Hepatocyte (in vitro differentiated cells): ENCODE measurements around the gene ZDHHC18. TPM values are rescaled to one million over a fixed set of nuclear protein-coding genes. Genes with fewer than 3 reads are reported as not detected.

ENCODE experiments used
- DNase-seq: peaks from one replicate; pipeline ENCODE4 v3.0.0-alpha.2; 2016; ENCODE audit warnings: low spot score
- H2AFZ ChIP-seq: fragments of 200-600 bp; sonication (generic); 2 replicates; pipeline ENCODE4 v1.6.0; 2016; ENCODE audit warnings: antibody characterized with exemption, mild to moderate bottlenecking
- H3K27ac ChIP-seq: fragments of 200-600 bp; sonication (generic); 2 replicates; pipeline ENCODE4 v1.5.1; 2016; ENCODE audit warnings: mild to moderate bottlenecking
- H3K27me3 ChIP-seq: fragments of 200-600 bp; sonication (generic); 2 replicates; pipeline ENCODE4 v1.6.1; 2016
- H3K36me3 ChIP-seq: fragments of 200-600 bp; sonication (generic); replicated peaks from 2 replicates; pipeline ENCODE4 v1.5.1; 2016; ENCODE audit warnings: low read depth; ENCODE audit not compliant: insufficient read depth
- H3K4me1 ChIP-seq: fragments of 200-600 bp; sonication (generic); 2 replicates; pipeline ENCODE4 v1.5.1; 2016; ENCODE audit warnings: mild to moderate bottlenecking, moderate library complexity; ENCODE audit not compliant: insufficient read depth
- H3K4me2 ChIP-seq: fragments of 200-600 bp; sonication (generic); 2 replicates; pipeline ENCODE4 v1.6.0; 2016
- H3K4me3 ChIP-seq: fragments of 200-600 bp; sonication (generic); 2 replicates; pipeline ENCODE4 v1.5.1; 2016; ENCODE audit warnings: mild to moderate bottlenecking
- H3K79me2 ChIP-seq: fragments of 200-600 bp; sonication (generic); 2 replicates; pipeline ENCODE4 v1.6.0; 2017; ENCODE audit warnings: mild to moderate bottlenecking
- H3K9me2 ChIP-seq: fragments of 200-600 bp; sonication (generic); replicated peaks from 2 replicates; pipeline ENCODE4 v1.6.0; 2017; ENCODE audit warnings: mild to moderate bottlenecking; ENCODE audit not compliant: insufficient read depth
- H3K9me3 ChIP-seq: fragments of 200-600 bp; sonication (generic); 2 replicates; pipeline ENCODE4 v1.5.1; 2016; ENCODE audit warnings: low read depth, mild to moderate bottlenecking
- H4K20me1 ChIP-seq: fragments of 200-600 bp; sonication (generic); 2 replicates; pipeline ENCODE4 v1.6.0; 2016; ENCODE audit warnings: mild to moderate bottlenecking; ENCODE audit not compliant: insufficient read depth, poor library complexity, severe bottlenecking
- CTCF ChIP-seq: fragments of 200-600 bp; sonication (generic); IDR thresholded peaks from 2 replicates; pipeline ENCODE4 v1.5.1; 2016; ENCODE audit warnings: antibody characterized with exemption, mild to moderate bottlenecking; ENCODE audit not compliant: poor library complexity
- EZH2 ChIP-seq: fragments of 200-600 bp; sonication (generic); IDR thresholded peaks from 2 replicates; pipeline ENCODE4 v1.6.1; 2016; ENCODE audit warnings: antibody characterized with exemption, mild to moderate bottlenecking, borderline replicate concordance
- EZH2phosphoT487 ChIP-seq: fragments of 200-600 bp; sonication (generic); IDR thresholded peaks from one replicate; pipeline ENCODE4 v1.6.1; 2018; ENCODE audit warnings: antibody characterized with exemption, mild to moderate bottlenecking, low read depth, moderate library complexity; ENCODE audit not compliant: unreplicated experiment, severe bottlenecking
- WGBS: methylation state at CpG from one replicate; pipeline ENCODE4 v1.1.6; 2016; ENCODE audit warnings: low lambda C conversion rate; ENCODE audit errors: missing lambda C conversion rate; 5-methylcytosine and 5-hydroxymethylcytosine counted together
- polyA plus RNA-seq: library from polyadenylated mRNA; unstranded; fragments of >200 nt; fragmentation: Nextera tagmentation; extraction: Ambion mirVana; gene quantifications from 2 replicates; pipeline ENCODE4 v1.2.1, GENCODE V29; 2016
- total RNA-seq: library from RNA; depleted of rRNA; stranded (reverse); fragments of >200 nt; gene quantifications from 2 replicates; pipeline ENCODE4 v1.2.3, GENCODE V29; 2014

Gene ZDHHC18
- total and polyA plus RNA-seq, 2 experiments from 2014 or later = 14.9 to 22.5 TPM

- Histone ChIP-seq H2AFZ (no peak overlapping the region), H3K27ac (no peak overlapping the region), H3K4me2 (no peak overlapping the region), H3K9me3 (no peaks in the 10 kb centered on the region), H3K27me3 (no peaks in the 10 kb centered on the region), H4K20me1 (no peaks in the 10 kb centered on the region), H3K4me3 (no peak overlapping the region), H3K4me1 (no peaks in the 10 kb centered on the region), H3K36me3 (peaks cover 3% of the 10 kb centered on the region), H3K9me2 (no peaks in the 10 kb centered on the region), H3K79me2 (peaks cover 6% of the 10 kb centered on the region)
- DNase-seq = no peak
- TF ChIP-seq EZH2 (no peak), CTCF (no peak), EZH2phosphoT487 (no peak)
- WGBS = 95% methylated on average over 5 of the region's 5 CpGs
Observed at GRCh38 chr1:26882696-26883463, 56.4 kb downstream of the ZDHHC18 start.

DNA sequence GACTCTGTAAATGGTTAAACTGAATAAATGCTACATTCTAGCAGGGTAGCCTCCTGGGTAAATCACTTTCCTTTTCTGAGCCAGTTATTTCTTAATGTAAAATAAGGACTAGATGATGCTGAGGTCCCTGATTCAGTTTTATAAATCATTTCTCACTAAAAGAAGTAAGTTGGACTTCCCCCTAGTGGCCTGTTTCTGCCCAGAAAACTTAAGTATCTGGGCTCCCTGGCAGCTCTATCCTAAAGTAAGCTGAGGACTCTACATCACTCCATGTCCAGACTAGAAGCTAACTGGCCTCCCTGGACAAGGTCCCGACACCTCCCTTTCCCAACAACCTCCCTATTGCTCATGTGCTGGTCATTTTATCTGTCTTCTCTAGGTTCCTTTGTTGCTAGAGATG, 60.6 kb downstream of the ZDHHC18 start:
- no peaks in the 10 kb centered on the region for H3K36me3 ChIP-seq
- WGBS = 88% methylated on average over 1 of the region's 1 CpG
- TF ChIP-seq EZH2phosphoT487 (no peak), CTCF (peak; percentile 37)
- DNase-seq = peak; percentile 58
- peaks cover 26% of the 10 kb centered on the region for H3K79me2 ChIP-seq
- no peak overlapping the region for H3K4me3 ChIP-seq
- no peak overlapping the region for H2AFZ ChIP-seq
- peaks cover 12% of the 10 kb centered on the region for H3K4me1 ChIP-seq
- no peaks in the 10 kb centered on the region for H3K9me2 ChIP-seq
- H3K27ac ChIP-seq = no peak overlapping the region
- H3K4me2 ChIP-seq = no peak overlapping the region
- H3K27me3 ChIP-seq = no peaks in the 10 kb centered on the region
- H4K20me1 ChIP-seq = no peaks in the 10 kb centered on the region
- H3K9me3 ChIP-seq = no peaks in the 10 kb centered on the region

- DNase-seq = no peak
- Histone ChIP-seq H3K4me3 (no peak overlapping the region), H3K9me2 (no peaks in the 10 kb centered on the region), H3K4me2 (peak overlapping the region; percentile 97), H3K36me3 (no peaks in the 10 kb centered on the region), H3K79me2 (peaks cover 23% of the 10 kb centered on the region), H3K4me1 (peaks cover 12% of the 10 kb centered on the region), H2AFZ (no peak overlapping the region), H3K27me3 (no peaks in the 10 kb centered on the region), H3K27ac (no peak overlapping the region), H4K20me1 (no peaks in the 10 kb centered on the region), H3K9me3 (no peaks in the 10 kb centered on the region)
- WGBS = 94% methylated on average over 1 of the region's 1 CpG
- no peak for TF ChIP-seq EZH2
- TF ChIP-seq CTCF = no peak
- TF ChIP-seq EZH2phosphoT487 = no peak
Observed at GRCh38 chr1:26888231-26888630, 61.7 kb downstream of the ZDHHC18 start.
